Activated naive CD4-positive, alpha-beta T cell treated with anti-CD3 and anti-CD28 coated beads, Interleukin-2, amount 50 U/mL, for 24 hours (primary cell): Measurements from ENCODE around the gene SDE2.
A peak's percentile ranks its signal among the peaks of the same experiment; 100 is the strongest.
"Not testable (repeated sequence)": the region's sequence is repeated elsewhere in the genome, so short reads cannot be mapped to it uniquely, and the experiment has no call there.

Experiments used
- H3K27ac Mint-ChIP-seq: one replicate; pipeline ENCODE4 v1.8.0; 2021; ENCODE audit warnings: mild to moderate bottlenecking, mixed read lengths
- H3K27me3 Mint-ChIP-seq: one replicate; pipeline ENCODE4 v1.8.0; 2021; ENCODE audit warnings: mixed read lengths
- H3K36me3 Mint-ChIP-seq: one replicate; pipeline ENCODE4 v1.8.0; 2021; ENCODE audit warnings: mixed read lengths
- H3K4me1 Mint-ChIP-seq: one replicate; pipeline ENCODE4 v1.8.0; 2021; ENCODE audit warnings: mixed read lengths
- H3K4me3 Mint-ChIP-seq: one replicate; pipeline ENCODE4 v1.8.0; 2021; ENCODE audit warnings: mild to moderate bottlenecking, mixed read lengths
- H3K9me3 Mint-ChIP-seq: one replicate; pipeline ENCODE4 v1.8.0; 2021; ENCODE audit warnings: mixed read lengths

The SDE2 gene

GRCh38 chr1:226021801-226022200, 22.7 kb upstream of the SDE2 start:
- Mint-ChIP-seq H3K27ac (no peak overlapping the region), H3K4me3 (no peak overlapping the region), H3K9me3 (no peaks in the 10 kb centered on the region), H3K27me3 (no peaks in the 10 kb centered on the region), H3K36me3 (no peaks in the 10 kb centered on the region), H3K4me1 (no peaks in the 10 kb centered on the region)

- no peaks in the 10 kb centered on the region for H3K27me3 Mint-ChIP-seq
- H3K4me1 Mint-ChIP-seq: peaks cover 4% of the 10 kb centered on the region
- H3K9me3 Mint-ChIP-seq: no peaks in the 10 kb centered on the region
- no peaks in the 10 kb centered on the region for H3K36me3 Mint-ChIP-seq
- H3K27ac Mint-ChIP-seq: no peak overlapping the region
- H3K4me3 Mint-ChIP-seq: no peak overlapping the region
Measured at GRCh38 chr1:226021401-226021800, 22.3 kb upstream of the SDE2 start.

- H3K4me3 Mint-ChIP-seq: no peak overlapping the region
- no peaks in the 10 kb centered on the region for H3K36me3 Mint-ChIP-seq
- H3K9me3 Mint-ChIP-seq: no peaks in the 10 kb centered on the region
- no peak overlapping the region for H3K27ac Mint-ChIP-seq
- peaks cover 4% of the 10 kb centered on the region for H3K4me1 Mint-ChIP-seq
- H3K27me3 Mint-ChIP-seq: no peaks in the 10 kb centered on the region
Measured at GRCh38 chr1:226019572-226019971, 20.4 kb upstream of the SDE2 start.

GRCh38 chr1:226017070-226017469, 17.9 kb upstream of the SDE2 start:
- no peak overlapping the region for H3K4me3 Mint-ChIP-seq
- H3K27ac Mint-ChIP-seq: no peak overlapping the region
- no peaks in the 10 kb centered on the region for H3K36me3 Mint-ChIP-seq
- H3K4me1 Mint-ChIP-seq: peaks cover 4% of the 10 kb centered on the region
- H3K9me3 Mint-ChIP-seq: no peaks in the 10 kb centered on the region
- H3K27me3 Mint-ChIP-seq: no peaks in the 10 kb centered on the region

GRCh38 chr1:226009650-226010044, 10.5 kb upstream of the SDE2 start:
- no peaks in the 10 kb centered on the region for H3K36me3 Mint-ChIP-seq
- H3K9me3 Mint-ChIP-seq: no peaks in the 10 kb centered on the region
- peaks cover under 1% of the 10 kb centered on the region for H3K4me1 Mint-ChIP-seq
- no peak overlapping the region for H3K4me3 Mint-ChIP-seq
- H3K27me3 Mint-ChIP-seq: no peaks in the 10 kb centered on the region
- no peak overlapping the region for H3K27ac Mint-ChIP-seq

- H3K4me3 Mint-ChIP-seq, H3K9me3 Mint-ChIP-seq, H3K27ac Mint-ChIP-seq, H3K36me3 Mint-ChIP-seq, H3K27me3 Mint-ChIP-seq: not testable (repeated sequence)
- peaks cover 24% of the 10 kb centered on the region for H3K4me1 Mint-ChIP-seq
Measured at GRCh38 chr1:226007126-226007892, 8.2 kb upstream of the SDE2 start.

GRCh38 chr1:226006686-226007085, 7.5 kb upstream of the SDE2 start:
- no peaks in the 10 kb centered on the region for H3K36me3 Mint-ChIP-seq
- no peaks in the 10 kb centered on the region for H3K27me3 Mint-ChIP-seq
- peaks cover 31% of the 10 kb centered on the region for H3K4me1 Mint-ChIP-seq
- H3K27ac Mint-ChIP-seq: no peak overlapping the region
- H3K9me3 Mint-ChIP-seq: no peaks in the 10 kb centered on the region
- no peak overlapping the region for H3K4me3 Mint-ChIP-seq

- Mint-ChIP-seq H3K4me3 (no peak overlapping the region), H3K9me3 (no peaks in the 10 kb centered on the region), H3K36me3 (no peaks in the 10 kb centered on the region), H3K27me3 (no peaks in the 10 kb centered on the region), H3K27ac (peak overlapping the region; percentile 49), H3K4me1 (peaks cover 49% of the 10 kb centered on the region)
Measured at GRCh38 chr1:226004396-226004795, 5.3 kb upstream of the SDE2 start.

GRCh38 chr1:226003502-226004170, 4.5 kb upstream of the SDE2 start:
- H3K27ac Mint-ChIP-seq: peak overlapping the region; percentile 90
- H3K36me3 Mint-ChIP-seq: peaks cover 3% of the 10 kb centered on the region
- H3K27me3 Mint-ChIP-seq: no peaks in the 10 kb centered on the region
- no peaks in the 10 kb centered on the region for H3K9me3 Mint-ChIP-seq
- H3K4me3 Mint-ChIP-seq: no peak overlapping the region
- peaks cover 53% of the 10 kb centered on the region for H3K4me1 Mint-ChIP-seq

- H3K9me3 Mint-ChIP-seq: no peaks in the 10 kb centered on the region
- H3K27me3 Mint-ChIP-seq: no peaks in the 10 kb centered on the region
- peak overlapping the region; percentile 90 for H3K27ac Mint-ChIP-seq
- peak overlapping the region; percentile 45 for H3K4me3 Mint-ChIP-seq
- H3K36me3 Mint-ChIP-seq: peaks cover 3% of the 10 kb centered on the region
- peaks cover 53% of the 10 kb centered on the region for H3K4me1 Mint-ChIP-seq
Measured at GRCh38 chr1:226002667-226003501, 3.7 kb upstream of the SDE2 start.

- Mint-ChIP-seq H3K4me3 (peak overlapping the region; percentile 45), H3K36me3 (peaks cover 3% of the 10 kb centered on the region), H3K4me1 (peaks cover 60% of the 10 kb centered on the region)
Measured at GRCh38 chr1:226001963-226002666, 3.0 kb upstream of the SDE2 start.

GRCh38 chr1:226001088-226001487, 1.9 kb upstream of the SDE2 start:
- Mint-ChIP-seq H3K27ac (peak overlapping the region; percentile 90), H3K9me3 (no peaks in the 10 kb centered on the region), H3K4me1 (peaks cover 69% of the 10 kb centered on the region), H3K36me3 (peaks cover 3% of the 10 kb centered on the region), H3K27me3 (no peaks in the 10 kb centered on the region), H3K4me3 (peak overlapping the region; percentile 52)

More at GRCh38 chr1:226001963-226002666, 3.0 kb upstream of the SDE2 start:
- no peaks in the 10 kb centered on the region for H3K27me3 Mint-ChIP-seq
- peak overlapping the region; percentile 90 for H3K27ac Mint-ChIP-seq
- H3K9me3 Mint-ChIP-seq: no peaks in the 10 kb centered on the region

GRCh38 chr1:226000493-226001081, 1.4 kb upstream of the SDE2 start:
- H3K36me3 Mint-ChIP-seq, H3K9me3 Mint-ChIP-seq, H3K27me3 Mint-ChIP-seq: not testable (repeated sequence)
- peak overlapping the region; percentile 100 for H3K4me3 Mint-ChIP-seq
- peaks cover 74% of the 10 kb centered on the region for H3K4me1 Mint-ChIP-seq
- peak overlapping the region; percentile 100 for H3K27ac Mint-ChIP-seq

GRCh38 chr1:225999912-226000337, 782 bp upstream of the SDE2 start:
- no peaks in the 10 kb centered on the region for H3K27me3 Mint-ChIP-seq
- H3K4me1 Mint-ChIP-seq: peaks cover 80% of the 10 kb centered on the region
- H3K4me3 Mint-ChIP-seq: peak overlapping the region; percentile 100
- peak overlapping the region; percentile 100 for H3K27ac Mint-ChIP-seq
- H3K36me3 Mint-ChIP-seq: peaks cover 6% of the 10 kb centered on the region
- H3K9me3 Mint-ChIP-seq: no peaks in the 10 kb centered on the region
